Stimulated activated CD4-positive, alpha-beta T cell treated with anti-CD3 and anti-CD28 coated beads, Interleukin-15, amount 100 ng/mL, for 48 hours (primary cell): ENCODE data around the gene CTAGE4.
"Not testable (repeated sequence)": the region's sequence is repeated elsewhere in the genome, so short reads cannot be mapped to it uniquely, and the experiment has no call there.

Experiments used
- DNase-seq, 2 donors: peaks; one replicate each; pipeline ENCODE4 v3.0.0-alpha.2; 2020; ENCODE audit warnings: low read depth in 2 of 2

The CTAGE4 gene

DNA sequence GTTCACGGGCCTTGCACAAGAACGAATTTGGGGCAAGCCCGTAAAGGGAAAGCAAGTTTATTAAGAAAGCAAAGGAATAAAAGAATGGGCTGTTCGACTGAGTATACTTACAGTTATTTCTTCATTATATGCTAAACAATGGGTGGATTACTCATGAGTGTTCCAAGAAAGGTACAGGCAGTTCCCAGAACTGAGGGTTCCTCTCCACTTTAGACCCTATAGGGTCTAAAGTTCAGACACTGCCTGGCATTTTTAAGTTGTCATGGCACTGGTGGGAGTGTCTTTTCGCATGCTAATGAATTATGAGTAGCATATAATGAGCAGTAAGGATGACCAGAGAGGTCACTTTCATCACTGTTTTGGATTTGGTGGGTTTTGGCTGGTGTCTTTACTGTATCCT lies 22.0 kb downstream of the CTAGE4 start:
- DNase-seq, result not testable (repeated sequence)

- not testable (repeated sequence) for DNase-seq
Observed at GRCh38 chr7:144217200-144217599, 33.9 kb downstream of the CTAGE4 start.

DNA sequence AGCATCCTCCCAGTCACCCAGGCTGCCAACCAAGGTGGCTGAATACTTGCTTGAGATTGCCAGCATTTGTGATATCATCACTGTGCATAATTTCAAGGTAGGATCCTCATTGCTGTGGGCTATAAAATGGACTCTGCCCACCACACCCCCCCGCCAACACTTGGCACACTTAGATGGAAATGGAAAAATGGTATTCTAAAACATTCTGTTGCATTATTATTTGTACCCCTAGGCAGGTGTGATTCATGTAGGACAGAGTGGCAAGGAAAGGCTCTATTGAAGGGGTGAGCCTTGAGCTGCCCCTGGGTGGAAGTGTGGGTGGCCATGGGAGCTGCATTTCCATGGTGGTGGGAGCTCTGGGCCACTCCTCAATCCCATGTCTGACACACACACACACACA lies 35.3 kb downstream of the CTAGE4 start:
- not testable (repeated sequence) for DNase-seq

DNA sequence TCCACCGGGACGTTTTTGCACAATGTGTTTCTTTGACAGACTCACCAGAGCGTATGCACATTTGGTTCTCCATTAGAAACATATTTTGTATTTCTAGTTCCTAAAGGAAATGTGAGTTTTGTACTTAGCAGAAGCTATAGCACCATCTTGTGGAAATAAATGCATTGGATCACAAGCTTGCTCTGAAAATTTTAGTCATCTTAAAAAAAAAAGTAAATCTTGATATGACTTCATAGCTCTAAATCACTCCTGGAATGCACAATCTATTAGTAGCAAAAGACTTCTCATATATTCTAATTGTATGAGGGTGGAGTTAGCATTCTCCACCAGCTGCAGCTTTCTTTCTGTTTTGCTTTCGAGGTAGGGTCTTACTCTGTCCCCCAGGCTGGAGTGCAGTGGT lies 35.9 kb downstream of the CTAGE4 start:
- DNase-seq, result not testable (repeated sequence)

GRCh38 chr7:144220531-144220930 lies 37.3 kb downstream of the CTAGE4 start:
- not testable (repeated sequence) for DNase-seq

- not testable (repeated sequence) for DNase-seq
Observed at GRCh38 chr7:144223675-144224074, 40.4 kb downstream of the CTAGE4 start.

- not testable (repeated sequence) for DNase-seq
Observed at GRCh38 chr7:144226866-144227265, 43.6 kb downstream of the CTAGE4 start.

DNA sequence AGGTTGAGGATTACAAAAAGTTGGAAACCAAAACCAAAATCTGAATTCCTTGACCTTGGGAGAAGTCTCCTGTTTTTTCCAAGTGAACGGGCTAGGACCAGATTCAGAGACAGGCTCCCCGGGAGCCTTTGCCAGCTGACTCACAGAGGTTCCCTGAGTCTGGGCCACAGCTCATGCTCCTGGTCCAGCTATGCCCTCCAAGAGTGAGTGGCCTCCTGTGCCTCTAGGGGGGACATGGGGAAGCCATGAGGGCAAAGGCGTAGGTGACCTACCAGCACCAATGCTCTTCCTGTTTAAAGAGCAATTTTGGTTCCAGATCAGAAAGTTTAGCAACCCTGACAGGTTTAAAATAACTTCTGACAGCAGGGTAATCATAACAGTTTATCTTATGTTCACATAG lies 45.5 kb downstream of the CTAGE4 start:
- not testable (repeated sequence) for DNase-seq

DNA sequence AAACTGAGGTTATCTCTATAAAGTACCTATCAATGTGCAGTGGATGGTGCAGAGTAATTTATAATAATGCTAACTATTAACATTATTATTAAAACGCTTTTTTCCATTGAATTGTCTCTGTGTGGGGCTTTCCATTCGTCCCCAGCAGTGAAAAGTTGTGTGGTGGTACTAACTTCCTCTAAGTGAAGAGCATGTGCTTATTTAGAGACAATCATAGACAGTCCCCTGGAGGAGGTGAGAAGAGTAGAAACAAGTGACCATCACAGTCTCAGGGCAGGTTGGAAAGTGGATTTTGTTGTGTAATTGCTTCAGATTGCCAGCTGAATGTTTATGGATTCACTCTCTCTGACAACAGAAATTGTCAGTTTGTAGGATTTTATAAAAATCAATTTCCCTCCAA lies 47.8 kb downstream of the CTAGE4 start:
- not testable (repeated sequence) for DNase-seq

- not testable (repeated sequence) for DNase-seq
Observed at GRCh38 chr7:144233039-144233438, 49.8 kb downstream of the CTAGE4 start.
